HG02798 (cell line): ENCODE results near the gene RNFT2.
"Not testable (repeated sequence)": the region's sequence is repeated elsewhere in the genome, so short reads cannot be mapped to it uniquely, and the experiment has no call there.

Experiments used
- ATAC-seq: cut with Tn5 transposase; IDR thresholded peaks from one replicate; pipeline ENCODE4 v1.9.1; 2021; ENCODE audit warnings: mild to moderate bottlenecking; ENCODE audit not compliant: unreplicated experiment, poor library complexity

RNFT2 gene

GRCh38 chr12:116783525-116784237, 45.6 kb downstream of the RNFT2 start:
- no peak for ATAC-seq

GRCh38 chr12:116784238-116784612, 46.1 kb downstream of the RNFT2 start:
- ATAC-seq: no peak

- ATAC-seq: not testable (repeated sequence)
Measured at GRCh38 chr12:116789562-116789961, 51.4 kb downstream of the RNFT2 start.

GRCh38 chr12:116790066-116790465, 52.0 kb downstream of the RNFT2 start:
- ATAC-seq: no peak

- no peak for ATAC-seq
Measured at GRCh38 chr12:116792403-116792802, 54.3 kb downstream of the RNFT2 start.

- no peak for ATAC-seq
Measured at GRCh38 chr12:116794725-116795124, 56.6 kb downstream of the RNFT2 start.

- no peak for ATAC-seq
Measured at GRCh38 chr12:116797885-116798284, 59.8 kb downstream of the RNFT2 start.

GRCh38 chr12:116798719-116799118, 60.6 kb downstream of the RNFT2 start:
- no peak for ATAC-seq

GRCh38 chr12:116799955-116800354, 61.8 kb downstream of the RNFT2 start:
- ATAC-seq: no peak

- no peak for ATAC-seq
Measured at GRCh38 chr12:116800918-116801317, 62.8 kb downstream of the RNFT2 start.

GRCh38 chr12:116802018-116802417, 63.9 kb downstream of the RNFT2 start:
- ATAC-seq: no peak

GRCh38 chr12:116803013-116803736, 65.1 kb downstream of the RNFT2 start:
- ATAC-seq: no peak

- no peak for ATAC-seq
Measured at GRCh38 chr12:116804051-116804450, 65.9 kb downstream of the RNFT2 start.

- no peak for ATAC-seq
Measured at GRCh38 chr12:116806845-116807440, 68.8 kb downstream of the RNFT2 start.

GRCh38 chr12:116807546-116807945, 69.4 kb downstream of the RNFT2 start:
- no peak for ATAC-seq

GRCh38 chr12:116808113-116809105, 70.3 kb downstream of the RNFT2 start:
- no peak for ATAC-seq

GRCh38 chr12:116812238-116812637, 74.1 kb downstream of the RNFT2 start:
- ATAC-seq: no peak

GRCh38 chr12:116813271-116814041, 75.3 kb downstream of the RNFT2 start:
- ATAC-seq: no peak

- ATAC-seq: not testable (repeated sequence)
Measured at GRCh38 chr12:116814766-116815165, 76.7 kb downstream of the RNFT2 start.
